NCI-H146 (cell line): ENCODE data around the gene CACNB1.
"Not testable (repeated sequence)": the region's sequence is repeated elsewhere in the genome, so short reads cannot be mapped to it uniquely, and the experiment has no call there.

ENCODE experiments used
- DNase-seq: peaks from one replicate; lab custom pipeline; 2025; lab: John Stamatoyannopoulos, UW

The CACNB1 gene

GRCh38 chr17:39151150-39151942 lies 46.1 kb downstream of the CACNB1 start, which contains the start of gene PLXDC1:
Gene PLXDC1, minus strand, starts transcription at chr17:39151637. Its CDS starts 200 bp downstream, at chr17:39151437.
- DNase-seq = no peak

- DNase-seq = no peak
Measured at GRCh38 chr17:39150795-39151149, 46.7 kb downstream of the CACNB1 start.

- no peak for DNase-seq
Measured at GRCh38 chr17:39150104-39150634, 47.3 kb downstream of the CACNB1 start.

GRCh38 chr17:39147221-39148185 lies 50.0 kb downstream of the CACNB1 start:
- DNase-seq = no peak

GRCh38 chr17:39146273-39146672 lies 51.2 kb downstream of the CACNB1 start:
- no peak for DNase-seq

GRCh38 chr17:39145143-39145542 lies 52.3 kb downstream of the CACNB1 start:
- DNase-seq = no peak

GRCh38 chr17:39144416-39144840 lies 53.0 kb downstream of the CACNB1 start:
- DNase-seq = no peak

GRCh38 chr17:39143552-39144093 lies 53.8 kb downstream of the CACNB1 start:
- DNase-seq = no peak

GRCh38 chr17:39141915-39142664 lies 55.4 kb downstream of the CACNB1 start:
- no peak for DNase-seq

- no peak for DNase-seq
Measured at GRCh38 chr17:39141294-39141693, 56.2 kb downstream of the CACNB1 start.

- DNase-seq = no peak
Measured at GRCh38 chr17:39139561-39139960, 57.9 kb downstream of the CACNB1 start.

- DNase-seq = no peak
Measured at GRCh38 chr17:39139161-39139511, 58.3 kb downstream of the CACNB1 start.

GRCh38 chr17:39138431-39139160 lies 58.9 kb downstream of the CACNB1 start:
- no peak for DNase-seq

GRCh38 chr17:39134878-39135277 lies 62.6 kb downstream of the CACNB1 start:
- DNase-seq = no peak

GRCh38 chr17:39132192-39132610 lies 65.3 kb downstream of the CACNB1 start:
- no peak for DNase-seq

GRCh38 chr17:39131616-39132015 lies 65.9 kb downstream of the CACNB1 start:
- DNase-seq = no peak

- no peak for DNase-seq
Measured at GRCh38 chr17:39130205-39130604, 67.3 kb downstream of the CACNB1 start.

- not testable (repeated sequence) for DNase-seq
Measured at GRCh38 chr17:39129544-39129943, 67.9 kb downstream of the CACNB1 start.

GRCh38 chr17:39126436-39126835 lies 71.0 kb downstream of the CACNB1 start:
- DNase-seq = no peak

GRCh38 chr17:39125143-39125875 lies 72.2 kb downstream of the CACNB1 start:
- no peak for DNase-seq
